Measurements from ENCODE around the gene NKAIN2.
"Not testable (repeated sequence)": the region's sequence is repeated elsewhere in the genome, so short reads cannot be mapped to it uniquely, and the experiment has no call there.

The NKAIN2 gene

GRCh38 chr6:124560078-124560477, 756.4 kb downstream of the NKAIN2 start:
- H3K27me3 ChIP-seq (ENCODE audit: control insufficient read depth in 1 of 2, insufficient read depth in 2 of 2, low read length in 2 of 2); H3K9me3 ChIP-seq (ENCODE audit: control insufficient read depth in 2 of 2, low read length in 2 of 2); H3K27ac ChIP-seq (ENCODE audit: low read length); H3K9ac ChIP-seq (ENCODE audit: low read length in 2 of 2); H3K4me1 ChIP-seq (ENCODE audit: control insufficient read depth, insufficient read depth, low read length); H3K36me3 ChIP-seq (ENCODE audit: control insufficient read depth in 2 of 2, insufficient read depth in 2 of 2, low read length in 2 of 2); H3K4me3 ChIP-seq (ENCODE audit: low read length in 2 of 2): not testable (repeated sequence)

GRCh38 chr6:124560873-124561567, 757.4 kb downstream of the NKAIN2 start:
- no peaks in the 10 kb centered on the region for H3K9me3 ChIP-seq (ENCODE audit: control insufficient read depth in 2 of 2, low read length in 2 of 2)
- no peaks in the 10 kb centered on the region for H3K4me1 ChIP-seq (ENCODE audit: control insufficient read depth, insufficient read depth, low read length)
- no peaks in the 10 kb centered on the region for H3K36me3 ChIP-seq (ENCODE audit: control insufficient read depth in 2 of 2, insufficient read depth in 2 of 2, low read length in 2 of 2)
- no peak overlapping the region for H3K27ac ChIP-seq (ENCODE audit: low read length)
- H3K9ac ChIP-seq (ENCODE audit: low read length in 2 of 2), result no peak overlapping the region
- no peaks in the 10 kb centered on the region for H3K27me3 ChIP-seq (ENCODE audit: control insufficient read depth in 1 of 2, insufficient read depth in 2 of 2, low read length in 2 of 2)
- no peak overlapping the region for H3K4me3 ChIP-seq (ENCODE audit: low read length in 2 of 2)

GRCh38 chr6:124561635-124562130, 758.0 kb downstream of the NKAIN2 start:
- H3K27me3 ChIP-seq (ENCODE audit: control insufficient read depth in 1 of 2, insufficient read depth in 2 of 2, low read length in 2 of 2), result no peaks in the 10 kb centered on the region
- no peak overlapping the region for H3K27ac ChIP-seq (ENCODE audit: low read length)
- no peak overlapping the region for H3K9ac ChIP-seq (ENCODE audit: low read length in 2 of 2)

GRCh38 chr6:124564125-124564524, 760.5 kb downstream of the NKAIN2 start:
- not testable (repeated sequence) for H3K9ac ChIP-seq (ENCODE audit: low read length in 2 of 2); H3K27ac ChIP-seq (ENCODE audit: low read length); H3K4me3 ChIP-seq (ENCODE audit: low read length in 2 of 2); H3K9me3 ChIP-seq (ENCODE audit: control insufficient read depth in 2 of 2, low read length in 2 of 2); H3K36me3 ChIP-seq (ENCODE audit: control insufficient read depth in 2 of 2, insufficient read depth in 2 of 2, low read length in 2 of 2); H3K4me1 ChIP-seq (ENCODE audit: control insufficient read depth, insufficient read depth, low read length); H3K27me3 ChIP-seq (ENCODE audit: control insufficient read depth in 1 of 2, insufficient read depth in 2 of 2, low read length in 2 of 2)

More at GRCh38 chr6:124561635-124562130, 758.0 kb downstream of the NKAIN2 start:
- Histone ChIP-seq H3K36me3 (ENCODE audit: control insufficient read depth in 2 of 2, insufficient read depth in 2 of 2, low read length in 2 of 2) (no peaks in the 10 kb centered on the region), H3K4me3 (ENCODE audit: low read length in 2 of 2) (no peak overlapping the region), H3K4me1 (ENCODE audit: control insufficient read depth, insufficient read depth, low read length) (no peaks in the 10 kb centered on the region), H3K9me3 (ENCODE audit: control insufficient read depth in 2 of 2, low read length in 2 of 2) (no peaks in the 10 kb centered on the region)

- Histone ChIP-seq H3K4me3 (ENCODE audit: low read length in 2 of 2) (no peak overlapping the region), H3K9me3 (ENCODE audit: control insufficient read depth in 2 of 2, low read length in 2 of 2) (no peaks in the 10 kb centered on the region), H3K27me3 (ENCODE audit: control insufficient read depth in 1 of 2, insufficient read depth in 2 of 2, low read length in 2 of 2) (no peaks in the 10 kb centered on the region), H3K27ac (ENCODE audit: low read length) (no peak overlapping the region), H3K4me1 (ENCODE audit: control insufficient read depth, insufficient read depth, low read length) (no peaks in the 10 kb centered on the region), H3K36me3 (ENCODE audit: control insufficient read depth in 2 of 2, insufficient read depth in 2 of 2, low read length in 2 of 2) (no peaks in the 10 kb centered on the region), H3K9ac (ENCODE audit: low read length in 2 of 2) (no peak overlapping the region)
These were observed 763.7 kb downstream of the NKAIN2 start for GRCh38 chr6:124567401-124567800.

- H3K9me3 ChIP-seq (ENCODE audit: control insufficient read depth in 2 of 2, low read length in 2 of 2), result no peaks in the 10 kb centered on the region
- H3K4me3 ChIP-seq (ENCODE audit: low read length in 2 of 2), result no peak overlapping the region
- no peak overlapping the region for H3K9ac ChIP-seq (ENCODE audit: low read length in 2 of 2)
These were observed 770.3 kb downstream of the NKAIN2 start for GRCh38 chr6:124573953-124574352.

GRCh38 chr6:124577734-124578281, 774.1 kb downstream of the NKAIN2 start:
- H3K36me3 ChIP-seq (ENCODE audit: control insufficient read depth in 2 of 2, insufficient read depth in 2 of 2, low read length in 2 of 2), result no peaks in the 10 kb centered on the region
- H3K9ac ChIP-seq (ENCODE audit: low read length in 2 of 2), result no peak overlapping the region
- H3K27ac ChIP-seq (ENCODE audit: low read length), result no peak overlapping the region
- H3K9me3 ChIP-seq (ENCODE audit: control insufficient read depth in 2 of 2, low read length in 2 of 2), result no peaks in the 10 kb centered on the region
- no peak overlapping the region for H3K4me3 ChIP-seq (ENCODE audit: low read length in 2 of 2)
- no peaks in the 10 kb centered on the region for H3K4me1 ChIP-seq (ENCODE audit: control insufficient read depth, insufficient read depth, low read length)
- no peaks in the 10 kb centered on the region for H3K27me3 ChIP-seq (ENCODE audit: control insufficient read depth in 1 of 2, insufficient read depth in 2 of 2, low read length in 2 of 2)

More at GRCh38 chr6:124573953-124574352, 770.3 kb downstream of the NKAIN2 start:
- Histone ChIP-seq H3K36me3 (ENCODE audit: control insufficient read depth in 2 of 2, insufficient read depth in 2 of 2, low read length in 2 of 2) (no peaks in the 10 kb centered on the region), H3K4me1 (ENCODE audit: control insufficient read depth, insufficient read depth, low read length) (no peaks in the 10 kb centered on the region), H3K27ac (ENCODE audit: low read length) (no peak overlapping the region), H3K27me3 (ENCODE audit: control insufficient read depth in 1 of 2, insufficient read depth in 2 of 2, low read length in 2 of 2) (no peaks in the 10 kb centered on the region)

- Histone ChIP-seq H3K9ac (ENCODE audit: low read length in 2 of 2) (no peak overlapping the region), H3K4me3 (ENCODE audit: low read length in 2 of 2) (no peak overlapping the region), H3K9me3 (ENCODE audit: control insufficient read depth in 2 of 2, low read length in 2 of 2) (no peaks in the 10 kb centered on the region), H3K27ac (ENCODE audit: low read length) (no peak overlapping the region), H3K27me3 (ENCODE audit: control insufficient read depth in 1 of 2, insufficient read depth in 2 of 2, low read length in 2 of 2) (no peaks in the 10 kb centered on the region), H3K36me3 (ENCODE audit: control insufficient read depth in 2 of 2, insufficient read depth in 2 of 2, low read length in 2 of 2) (no peaks in the 10 kb centered on the region), H3K4me1 (ENCODE audit: control insufficient read depth, insufficient read depth, low read length) (no peaks in the 10 kb centered on the region)
These were observed 786.3 kb downstream of the NKAIN2 start for GRCh38 chr6:124590001-124590400.

- Histone ChIP-seq H3K9ac (ENCODE audit: low read length in 2 of 2) (no peak overlapping the region), H3K27me3 (ENCODE audit: control insufficient read depth in 1 of 2, insufficient read depth in 2 of 2, low read length in 2 of 2) (no peaks in the 10 kb centered on the region), H3K4me3 (ENCODE audit: low read length in 2 of 2) (no peak overlapping the region), H3K36me3 (ENCODE audit: control insufficient read depth in 2 of 2, insufficient read depth in 2 of 2, low read length in 2 of 2) (no peaks in the 10 kb centered on the region), H3K9me3 (ENCODE audit: control insufficient read depth in 2 of 2, low read length in 2 of 2) (no peaks in the 10 kb centered on the region), H3K4me1 (ENCODE audit: control insufficient read depth, insufficient read depth, low read length) (no peaks in the 10 kb centered on the region), H3K27ac (ENCODE audit: low read length) (no peak overlapping the region)
These were observed 796.0 kb downstream of the NKAIN2 start for GRCh38 chr6:124599656-124600055.

- no peaks in the 10 kb centered on the region for H3K4me1 ChIP-seq (ENCODE audit: control insufficient read depth, insufficient read depth, low read length)
- no peaks in the 10 kb centered on the region for H3K27me3 ChIP-seq (ENCODE audit: control insufficient read depth in 1 of 2, insufficient read depth in 2 of 2, low read length in 2 of 2)
- no peaks in the 10 kb centered on the region for H3K9me3 ChIP-seq (ENCODE audit: control insufficient read depth in 2 of 2, low read length in 2 of 2)
- H3K4me3 ChIP-seq (ENCODE audit: low read length in 2 of 2), result no peak overlapping the region
- no peaks in the 10 kb centered on the region for H3K36me3 ChIP-seq (ENCODE audit: control insufficient read depth in 2 of 2, insufficient read depth in 2 of 2, low read length in 2 of 2)
- H3K27ac ChIP-seq (ENCODE audit: low read length), result no peak overlapping the region
- H3K9ac ChIP-seq (ENCODE audit: low read length in 2 of 2), result no peak overlapping the region
These were observed 801.1 kb downstream of the NKAIN2 start for GRCh38 chr6:124604719-124605118.

- Histone ChIP-seq H3K4me3 (ENCODE audit: low read length in 2 of 2) (no peak overlapping the region), H3K9ac (ENCODE audit: low read length in 2 of 2) (no peak overlapping the region), H3K36me3 (ENCODE audit: control insufficient read depth in 2 of 2, insufficient read depth in 2 of 2, low read length in 2 of 2) (no peaks in the 10 kb centered on the region), H3K9me3 (ENCODE audit: control insufficient read depth in 2 of 2, low read length in 2 of 2) (no peaks in the 10 kb centered on the region), H3K27ac (ENCODE audit: low read length) (no peak overlapping the region), H3K4me1 (ENCODE audit: control insufficient read depth, insufficient read depth, low read length) (no peaks in the 10 kb centered on the region), H3K27me3 (ENCODE audit: control insufficient read depth in 1 of 2, insufficient read depth in 2 of 2, low read length in 2 of 2) (no peaks in the 10 kb centered on the region)
These were observed 803.5 kb downstream of the NKAIN2 start for GRCh38 chr6:124607119-124607627.
